NK-92 (cell line): ENCODE measurements around the gene KLRB1.
"Not testable (repeated sequence)": the region's sequence is repeated elsewhere in the genome, so short reads cannot be mapped to it uniquely, and the experiment has no call there.

Experiments
- DNase-seq: peaks from one replicate; lab custom pipeline; 2025; ENCODE audit not compliant: unreplicated experiment; lab: John Stamatoyannopoulos, UW

KLRB1 gene

GRCh38 chr12:9625019-9625418, 17.3 kb upstream of the KLRB1 start:
- no peak for DNase-seq

GRCh38 chr12:9619411-9620179, 11.9 kb upstream of the KLRB1 start:
- no peak for DNase-seq

- DNase-seq = not testable (repeated sequence)
Observed at GRCh38 chr12:9618906-9619305, 11.2 kb upstream of the KLRB1 start.

- no peak for DNase-seq
Observed at GRCh38 chr12:9617124-9617523, 9.4 kb upstream of the KLRB1 start.

GRCh38 chr12:9615420-9616136, 7.9 kb upstream of the KLRB1 start:
- no peak for DNase-seq

- DNase-seq = not testable (repeated sequence)
Observed at GRCh38 chr12:9610606-9611005, 2.9 kb upstream of the KLRB1 start.

GRCh38 chr12:9606736-9607372, 862 bp downstream of the KLRB1 start:
- no peak for DNase-seq

- DNase-seq = no peak
Observed at GRCh38 chr12:9606247-9606646, 1.5 kb downstream of the KLRB1 start.

GRCh38 chr12:9605483-9605882, 2.2 kb downstream of the KLRB1 start:
- no peak for DNase-seq

GRCh38 chr12:9604287-9604686, 3.4 kb downstream of the KLRB1 start:
- DNase-seq = no peak

- not testable (repeated sequence) for DNase-seq
Observed at GRCh38 chr12:9600426-9600825, 7.3 kb downstream of the KLRB1 start.

GRCh38 chr12:9598363-9598762, 9.4 kb downstream of the KLRB1 start:
- DNase-seq = no peak

- no peak for DNase-seq
Observed at GRCh38 chr12:9597365-9597764, 10.4 kb downstream of the KLRB1 start.

- no peak for DNase-seq
Observed at GRCh38 chr12:9590441-9590840, 17.3 kb downstream of the KLRB1 start.

- no peak for DNase-seq
Observed at GRCh38 chr12:9588749-9589148, 19.0 kb downstream of the KLRB1 start.

- DNase-seq = no peak
Observed at GRCh38 chr12:9587987-9588600, 19.6 kb downstream of the KLRB1 start.

GRCh38 chr12:9577729-9578128, 30.0 kb downstream of the KLRB1 start:
- not testable (repeated sequence) for DNase-seq

- DNase-seq = not testable (repeated sequence)
Observed at GRCh38 chr12:9567151-9567550, 40.6 kb downstream of the KLRB1 start.

GRCh38 chr12:9566113-9566512, 41.6 kb downstream of the KLRB1 start:
- not testable (repeated sequence) for DNase-seq

GRCh38 chr12:9564418-9564817, 43.3 kb downstream of the KLRB1 start:
- DNase-seq = not testable (repeated sequence)

- DNase-seq = not testable (repeated sequence)
Observed at GRCh38 chr12:9562841-9563453, 44.8 kb downstream of the KLRB1 start.
